WTC11 (cell line): ENCODE data around the gene PLEKHN1. TPM values are rescaled to one million over a fixed set of nuclear protein-coding genes. Genes with fewer than 3 reads are reported as not detected.
"Not testable (repeated sequence)": the region's sequence is repeated elsewhere in the genome, so short reads cannot be mapped to it uniquely, and the experiment has no call there.

Experiments
- ATAC-seq: fragments of 200-7000 bp; cut with Tn5 transposase; 2 replicates; pipeline ENCODE4 v1.10.0; 2021; ENCODE audit warnings: mild to moderate bottlenecking, moderate library complexity
- CTCF ChIA-PET: fragments of 300-600 bp; sonication (Branson Sonifier 250); formaldehyde crosslinking; loops from one replicate; lab custom pipeline; 2021; ENCODE audit warnings: antibody characterized with exemption; lab: Charles Lee
- POLR2A ChIA-PET: fragments of 350-600 bp; sonication (Branson Sonifier 250); formaldehyde crosslinking; loops from one replicate; lab custom pipeline; 2021; ENCODE audit warnings: antibody characterized with exemption; lab: Charles Lee
- DNase-seq: peaks from one replicate; pipeline ENCODE4 v3.0.0; 2021; ENCODE audit warnings: low spot score
- H3K27ac Mint-ChIP-seq: 2 replicates; pipeline ENCODE4 v1.8.0; 2021; ENCODE audit warnings: mixed read lengths
- H3K27me3 Mint-ChIP-seq: 2 replicates; pipeline ENCODE4 v1.8.0; 2021; ENCODE audit warnings: low read depth, mild to moderate bottlenecking, moderate library complexity, mixed read lengths
- H3K36me3 Mint-ChIP-seq: 2 replicates; pipeline ENCODE4 v1.8.0; 2021; ENCODE audit warnings: mixed read lengths
- H3K4me1 Mint-ChIP-seq: 2 replicates; pipeline ENCODE4 v1.8.0; 2022; ENCODE audit warnings: mixed read lengths
- H3K4me3 Mint-ChIP-seq: 2 replicates; pipeline ENCODE4 v1.8.0; 2021; ENCODE audit warnings: mild to moderate bottlenecking, moderate library complexity, mixed read lengths
- H3K9me3 Mint-ChIP-seq: 2 replicates; pipeline ENCODE4 v1.8.0; 2021; ENCODE audit warnings: mixed read lengths
- FOXK1 ChIP-seq: sonication (generic); formaldehyde crosslinking; IDR thresholded peaks from 2 replicates; pipeline ENCODE4 v1.8.0; 2022; ENCODE audit warnings: mild to moderate bottlenecking, moderate library complexity, missing genetic modification reagents
- HMGA2 ChIP-seq: fragments of 250-450 bp; sonication (Bioruptor Pico); IDR thresholded peaks from 2 replicates; pipeline ENCODE4 v1.4.0; 2021; ENCODE audit warnings: mild to moderate bottlenecking, moderate library complexity
- NFE2L1 ChIP-seq: sonication (generic); formaldehyde crosslinking; IDR thresholded peaks from 2 replicates; pipeline ENCODE4 v1.8.1; 2023; ENCODE audit warnings: missing genetic modification reagents
- NR2C2 ChIP-seq: sonication (generic); formaldehyde crosslinking; IDR thresholded peaks from 2 replicates; pipeline ENCODE4 v1.8.0; 2022; ENCODE audit warnings: mild to moderate bottlenecking, missing genetic modification reagents
- NR3C1 ChIP-seq: sonication (generic); formaldehyde crosslinking; conservative IDR thresholded peaks from 2 replicates; pipeline ENCODE4 v1.8.1; 2023; ENCODE audit warnings: low read depth, mild to moderate bottlenecking, missing genetic modification reagents
- SMAD4 ChIP-seq: sonication (generic); formaldehyde crosslinking; IDR thresholded peaks from 2 replicates; pipeline ENCODE4 v1.8.0; 2022; ENCODE audit warnings: mild to moderate bottlenecking, missing genetic modification reagents
- TCF7 ChIP-seq: sonication (generic); formaldehyde crosslinking; IDR thresholded peaks from 2 replicates; pipeline ENCODE4 v1.8.0; 2022; ENCODE audit warnings: mild to moderate bottlenecking, low read depth, missing genetic modification reagents, moderate library complexity
- ZNF138 ChIP-seq: sonication (generic); formaldehyde crosslinking; conservative IDR thresholded peaks from 2 replicates; pipeline ENCODE4 v1.8.1; 2022; ENCODE audit warnings: mild to moderate bottlenecking, moderate library complexity, missing genetic modification reagents
- ZNF416 ChIP-seq: fragments of 250-450 bp; sonication (Bioruptor Pico); IDR thresholded peaks from 2 replicates; pipeline ENCODE4 v1.9.0; 2021; ENCODE audit warnings: mild to moderate bottlenecking, inconsistent platforms
- ZNF671 ChIP-seq: fragments of 250-450 bp; sonication (Bioruptor Pico); IDR thresholded peaks from 2 replicates; pipeline ENCODE4 v1.8.0; 2021; ENCODE audit warnings: mild to moderate bottlenecking
- total RNA-seq: library from RNA; stranded (reverse); gene quantifications from 3 replicates; pipeline ENCODE4 v1.2.3, GENCODE V29; 2021
- TF ChIP-seq, protein P1 (sequence below): fragments of 250-450 bp; sonication (Bioruptor Pico); IDR thresholded peaks from 2 replicates; pipeline ENCODE4 v1.9.0; 2021; ENCODE audit warnings: mild to moderate bottlenecking
- TF ChIP-seq, protein P2 (sequence below): sonication (generic); formaldehyde crosslinking; IDR thresholded peaks from 2 replicates; pipeline ENCODE4 v1.8.0; 2022; ENCODE audit warnings: mild to moderate bottlenecking, missing genetic modification reagents
- TF ChIP-seq, protein P3 (sequence below): sonication (generic); formaldehyde crosslinking; IDR thresholded peaks from 2 replicates; pipeline ENCODE4 v1.8.1; 2023; ENCODE audit warnings: mild to moderate bottlenecking, missing genetic modification reagents, moderate library complexity
- TF ChIP-seq, protein P4 (sequence below): fragments of 250-450 bp; sonication (Bioruptor Pico); IDR thresholded peaks from 2 replicates; pipeline ENCODE4 v1.8.0; 2021; ENCODE audit warnings: mild to moderate bottlenecking
- TF ChIP-seq, protein P5 (sequence below): fragments of 200-600 bp; IDR thresholded peaks from 2 replicates; pipeline ENCODE4 v1.8.0; 2022; ENCODE audit warnings: antibody characterized with exemption

The PLEKHN1 gene
- total RNA-seq, 1 experiment from 2014 or later: 3.4 TPM

DNA sequence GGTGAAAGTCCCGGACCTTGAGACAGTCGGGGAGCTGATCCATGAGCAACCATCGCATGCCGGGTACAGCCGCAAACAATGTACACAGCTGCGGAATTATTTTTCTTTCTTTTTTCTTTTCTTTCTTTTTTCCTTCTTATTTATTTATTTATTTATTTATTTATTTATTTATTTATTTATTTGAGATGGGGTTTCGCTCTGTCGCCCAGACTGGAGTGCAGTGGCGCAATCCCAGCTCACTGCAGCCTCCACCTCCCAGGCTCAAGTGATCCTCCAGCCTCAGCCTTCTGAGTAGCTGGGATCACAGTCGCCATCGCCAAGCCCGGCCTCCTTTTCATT lies 18.2 kb downstream of the PLEKHN1 start:
- DNase-seq: no peak
- Mint-ChIP-seq H3K27me3 (peaks cover 64% of the 10 kb centered on the region), H3K4me1 (no peaks in the 10 kb centered on the region), H3K36me3 (no peaks in the 10 kb centered on the region), H3K27ac (no peak overlapping the region), H3K9me3 (peaks cover 12% of the 10 kb centered on the region), H3K4me3 (no peak overlapping the region)
- no peak for TF ChIP-seq FOXK1 (CRISPR knock-in tag)
- TF ChIP-seq, protein P1, sequence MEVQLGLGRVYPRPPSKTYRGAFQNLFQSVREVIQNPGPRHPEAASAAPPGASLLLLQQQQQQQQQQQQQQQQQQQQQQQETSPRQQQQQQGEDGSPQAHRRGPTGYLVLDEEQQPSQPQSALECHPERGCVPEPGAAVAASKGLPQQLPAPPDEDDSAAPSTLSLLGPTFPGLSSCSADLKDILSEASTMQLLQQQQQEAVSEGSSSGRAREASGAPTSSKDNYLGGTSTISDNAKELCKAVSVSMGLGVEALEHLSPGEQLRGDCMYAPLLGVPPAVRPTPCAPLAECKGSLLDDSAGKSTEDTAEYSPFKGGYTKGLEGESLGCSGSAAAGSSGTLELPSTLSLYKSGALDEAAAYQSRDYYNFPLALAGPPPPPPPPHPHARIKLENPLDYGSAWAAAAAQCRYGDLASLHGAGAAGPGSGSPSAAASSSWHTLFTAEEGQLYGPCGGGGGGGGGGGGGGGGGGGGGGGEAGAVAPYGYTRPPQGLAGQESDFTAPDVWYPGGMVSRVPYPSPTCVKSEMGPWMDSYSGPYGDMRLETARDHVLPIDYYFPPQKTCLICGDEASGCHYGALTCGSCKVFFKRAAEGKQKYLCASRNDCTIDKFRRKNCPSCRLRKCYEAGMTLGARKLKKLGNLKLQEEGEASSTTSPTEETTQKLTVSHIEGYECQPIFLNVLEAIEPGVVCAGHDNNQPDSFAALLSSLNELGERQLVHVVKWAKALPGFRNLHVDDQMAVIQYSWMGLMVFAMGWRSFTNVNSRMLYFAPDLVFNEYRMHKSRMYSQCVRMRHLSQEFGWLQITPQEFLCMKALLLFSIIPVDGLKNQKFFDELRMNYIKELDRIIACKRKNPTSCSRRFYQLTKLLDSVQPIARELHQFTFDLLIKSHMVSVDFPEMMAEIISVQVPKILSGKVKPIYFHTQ (CRISPR knock-in tag): no peak
- TF ChIP-seq ZNF138 (CRISPR knock-in tag): no peak
- no peak for TF ChIP-seq ZNF416 (CRISPR knock-in tag)
- TF ChIP-seq NFE2L1 (CRISPR knock-in tag): no peak
- peak; percentile 32; the same call in 1 of the 2 replicates for TF ChIP-seq HMGA2 (CRISPR knock-in tag)
- no peak for TF ChIP-seq ZNF671 (CRISPR knock-in tag)
- TF ChIP-seq, protein P2, sequence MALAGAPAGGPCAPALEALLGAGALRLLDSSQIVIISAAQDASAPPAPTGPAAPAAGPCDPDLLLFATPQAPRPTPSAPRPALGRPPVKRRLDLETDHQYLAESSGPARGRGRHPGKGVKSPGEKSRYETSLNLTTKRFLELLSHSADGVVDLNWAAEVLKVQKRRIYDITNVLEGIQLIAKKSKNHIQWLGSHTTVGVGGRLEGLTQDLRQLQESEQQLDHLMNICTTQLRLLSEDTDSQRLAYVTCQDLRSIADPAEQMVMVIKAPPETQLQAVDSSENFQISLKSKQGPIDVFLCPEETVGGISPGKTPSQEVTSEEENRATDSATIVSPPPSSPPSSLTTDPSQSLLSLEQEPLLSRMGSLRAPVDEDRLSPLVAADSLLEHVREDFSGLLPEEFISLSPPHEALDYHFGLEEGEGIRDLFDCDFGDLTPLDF (CRISPR knock-in tag): no peak
- ChIA-PET POLR2A (interaction anchor here (1.2 kb wide), 1 partner anchor 56 kb away, joined by 5 read pairs; no protein-coding TSS in a partner anchor), CTCF (interaction anchor here (0.5 to 6.3 kb wide), 35 partner anchors 9 to 307 kb away, joined by 3 to 77 read pairs (median 4); partner anchors contain the start of genes HES4, ISG15, PLEKHN1 and RNF223)
- no peak for ATAC-seq

DNA sequence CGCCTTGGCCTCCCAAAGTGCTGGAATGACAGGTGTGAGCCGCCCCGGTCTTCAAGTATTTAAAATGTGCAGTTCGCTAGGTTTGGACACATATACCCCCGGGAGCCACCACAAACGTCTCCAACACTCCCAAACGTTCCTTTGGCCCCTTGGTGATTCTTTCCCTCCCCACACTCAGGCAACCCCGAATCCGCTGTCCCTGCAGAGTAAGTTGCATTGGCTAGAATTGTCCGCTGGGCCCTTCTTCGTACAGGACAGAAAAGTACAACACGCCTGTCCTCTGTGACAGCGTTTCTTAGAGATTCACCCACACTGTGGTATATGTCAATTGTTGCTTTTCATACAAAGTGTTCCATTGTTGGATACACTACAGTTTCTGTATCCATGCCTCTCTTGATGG lies 18.8 kb downstream of the PLEKHN1 start:
- ATAC-seq (no peak), DNase-seq (no peak)
- Mint-ChIP-seq H3K27me3 (peaks cover 71% of the 10 kb centered on the region), H3K4me3 (no peak overlapping the region), H3K4me1 (no peaks in the 10 kb centered on the region), H3K36me3 (no peaks in the 10 kb centered on the region), H3K27ac (no peak overlapping the region), H3K9me3 (peaks cover 12% of the 10 kb centered on the region)
- CTCF ChIA-PET: interaction anchor here (0.7 to 6.3 kb wide), 19 partner anchors 9 to 307 kb away, joined by 3 to 77 read pairs (median 6); partner anchors contain the start of genes HES4, PLEKHN1 and UBE2J2
- POLR2A ChIA-PET: interaction anchor here (1.2 kb wide), 1 partner anchor 56 kb away, joined by 5 read pairs; no protein-coding TSS in a partner anchor
- TF ChIP-seq NR3C1: no peak
- no peak for TF ChIP-seq NR2C2

DNA sequence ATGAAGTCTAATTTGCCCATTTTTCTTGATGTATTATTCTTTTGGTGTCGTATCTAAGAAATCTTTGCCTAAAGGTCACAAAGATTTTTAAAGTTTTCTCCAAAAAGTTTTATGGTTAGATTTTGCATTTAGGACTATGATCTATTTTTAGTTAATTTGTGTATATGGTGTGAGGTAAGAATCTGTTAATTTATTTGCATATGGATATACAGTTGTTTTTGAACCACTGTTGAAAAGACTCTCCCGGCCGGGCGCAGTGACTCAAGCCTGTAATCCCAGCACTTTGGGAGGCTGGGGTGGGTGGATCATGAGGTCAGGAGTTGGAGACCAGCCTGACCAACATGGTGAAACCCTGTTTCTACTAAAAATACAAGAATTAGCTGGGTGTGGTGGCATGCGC lies 21.8 kb downstream of the PLEKHN1 start:
- H3K4me3 Mint-ChIP-seq, H3K27ac Mint-ChIP-seq, H3K4me1 Mint-ChIP-seq, ATAC-seq, H3K36me3 Mint-ChIP-seq, CTCF ChIA-PET, POLR2A ChIA-PET, DNase-seq: not testable (repeated sequence)
- Mint-ChIP-seq H3K9me3 (peaks cover 21% of the 10 kb centered on the region), H3K27me3 (peaks cover 91% of the 10 kb centered on the region)

DNA sequence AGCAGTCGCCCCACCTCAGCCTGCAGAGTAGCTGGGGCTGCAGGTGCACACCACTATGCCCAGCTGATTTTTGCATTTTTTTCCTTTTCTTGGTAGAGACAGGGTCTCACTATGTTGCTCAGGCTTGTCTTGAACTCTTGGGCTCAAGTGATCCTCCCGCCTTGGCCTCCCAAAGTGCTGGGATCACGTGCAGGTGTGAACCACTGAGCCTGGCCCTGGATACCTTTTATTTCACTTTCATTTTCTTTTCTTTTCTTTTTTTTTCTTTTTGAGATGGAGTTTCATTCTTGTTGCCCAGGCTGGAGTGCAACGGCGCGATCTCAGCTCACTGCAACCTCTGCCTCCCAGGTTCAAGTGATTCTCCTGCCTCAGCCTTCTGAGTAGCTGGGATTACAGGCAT lies 25.0 kb downstream of the PLEKHN1 start:
- H3K4me1 Mint-ChIP-seq, CTCF ChIA-PET, H3K4me3 Mint-ChIP-seq, H3K36me3 Mint-ChIP-seq, DNase-seq, H3K27ac Mint-ChIP-seq, POLR2A ChIA-PET, ATAC-seq: not testable (repeated sequence)
- Mint-ChIP-seq H3K27me3 (peaks cover 92% of the 10 kb centered on the region), H3K9me3 (peaks cover 21% of the 10 kb centered on the region)

DNA sequence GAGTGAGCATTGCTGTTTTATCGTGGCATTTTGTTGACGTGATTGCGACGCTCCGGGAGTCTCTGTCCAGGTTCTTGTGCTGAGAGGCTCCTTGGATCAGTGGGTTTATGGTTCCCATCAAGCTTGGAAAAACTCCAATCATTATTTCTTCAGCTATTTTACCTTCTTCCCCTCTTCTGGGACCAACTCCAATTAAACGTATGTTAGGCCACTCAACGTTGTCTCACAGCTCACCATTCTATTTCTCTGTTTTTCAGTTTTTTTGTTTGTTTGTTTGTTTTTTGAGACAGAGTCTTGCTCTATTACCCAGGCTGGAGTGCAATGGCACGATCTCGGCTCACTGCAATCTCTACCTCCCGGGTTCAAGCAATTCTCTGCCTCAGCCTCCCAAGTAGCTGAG lies 25.6 kb downstream of the PLEKHN1 start:
- ChIA-PET CTCF (interaction anchor here (3.7 kb wide), 1 partner anchor 8 kb away, joined by 17 read pairs; no protein-coding TSS in a partner anchor), POLR2A (no interaction called here)
- H3K27me3 Mint-ChIP-seq: peaks cover 89% of the 10 kb centered on the region
- H3K4me1 Mint-ChIP-seq: peaks cover 4% of the 10 kb centered on the region
- TF ChIP-seq ZNF416 (CRISPR knock-in tag) (no peak), NFE2L1 (CRISPR knock-in tag) (no peak), SMAD4 (no peak), TCF7 (CRISPR knock-in tag) (no peak)
- TF ChIP-seq, protein P3, sequence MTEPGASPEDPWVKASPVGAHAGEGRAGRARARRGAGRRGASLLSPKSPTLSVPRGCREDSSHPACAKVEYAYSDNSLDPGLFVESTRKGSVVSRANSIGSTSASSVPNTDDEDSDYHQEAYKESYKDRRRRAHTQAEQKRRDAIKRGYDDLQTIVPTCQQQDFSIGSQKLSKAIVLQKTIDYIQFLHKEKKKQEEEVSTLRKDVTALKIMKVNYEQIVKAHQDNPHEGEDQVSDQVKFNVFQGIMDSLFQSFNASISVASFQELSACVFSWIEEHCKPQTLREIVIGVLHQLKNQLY: no peak
- TF ChIP-seq, protein P4, sequence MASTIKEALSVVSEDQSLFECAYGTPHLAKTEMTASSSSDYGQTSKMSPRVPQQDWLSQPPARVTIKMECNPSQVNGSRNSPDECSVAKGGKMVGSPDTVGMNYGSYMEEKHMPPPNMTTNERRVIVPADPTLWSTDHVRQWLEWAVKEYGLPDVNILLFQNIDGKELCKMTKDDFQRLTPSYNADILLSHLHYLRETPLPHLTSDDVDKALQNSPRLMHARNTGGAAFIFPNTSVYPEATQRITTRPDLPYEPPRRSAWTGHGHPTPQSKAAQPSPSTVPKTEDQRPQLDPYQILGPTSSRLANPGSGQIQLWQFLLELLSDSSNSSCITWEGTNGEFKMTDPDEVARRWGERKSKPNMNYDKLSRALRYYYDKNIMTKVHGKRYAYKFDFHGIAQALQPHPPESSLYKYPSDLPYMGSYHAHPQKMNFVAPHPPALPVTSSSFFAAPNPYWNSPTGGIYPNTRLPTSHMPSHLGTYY (CRISPR knock-in tag): no peak
- TF ChIP-seq, protein P5, sequence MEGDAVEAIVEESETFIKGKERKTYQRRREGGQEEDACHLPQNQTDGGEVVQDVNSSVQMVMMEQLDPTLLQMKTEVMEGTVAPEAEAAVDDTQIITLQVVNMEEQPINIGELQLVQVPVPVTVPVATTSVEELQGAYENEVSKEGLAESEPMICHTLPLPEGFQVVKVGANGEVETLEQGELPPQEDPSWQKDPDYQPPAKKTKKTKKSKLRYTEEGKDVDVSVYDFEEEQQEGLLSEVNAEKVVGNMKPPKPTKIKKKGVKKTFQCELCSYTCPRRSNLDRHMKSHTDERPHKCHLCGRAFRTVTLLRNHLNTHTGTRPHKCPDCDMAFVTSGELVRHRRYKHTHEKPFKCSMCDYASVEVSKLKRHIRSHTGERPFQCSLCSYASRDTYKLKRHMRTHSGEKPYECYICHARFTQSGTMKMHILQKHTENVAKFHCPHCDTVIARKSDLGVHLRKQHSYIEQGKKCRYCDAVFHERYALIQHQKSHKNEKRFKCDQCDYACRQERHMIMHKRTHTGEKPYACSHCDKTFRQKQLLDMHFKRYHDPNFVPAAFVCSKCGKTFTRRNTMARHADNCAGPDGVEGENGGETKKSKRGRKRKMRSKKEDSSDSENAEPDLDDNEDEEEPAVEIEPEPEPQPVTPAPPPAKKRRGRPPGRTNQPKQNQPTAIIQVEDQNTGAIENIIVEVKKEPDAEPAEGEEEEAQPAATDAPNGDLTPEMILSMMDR: no peak
- H3K27ac Mint-ChIP-seq: no peak overlapping the region
- ATAC-seq (no peak), DNase-seq (no peak)
- H3K36me3 Mint-ChIP-seq: peaks cover 7% of the 10 kb centered on the region; the same call in 1 of the 2 replicates
- no peak overlapping the region for H3K4me3 Mint-ChIP-seq
- peaks cover 21% of the 10 kb centered on the region for H3K9me3 Mint-ChIP-seq
